Kidney epithelial cell (primary cell): Measurements from ENCODE around the gene PSMF1. TPM values are rescaled to one million over a fixed set of nuclear protein-coding genes. Genes with fewer than 3 reads are reported as not detected.

Experiments
- DNase-seq: peaks from one replicate; pipeline ENCODE4 v3.0.0-alpha.2; 2010; ENCODE audit warnings: low read depth
- H3K27me3 ChIP-seq: 2 replicates; pipeline ENCODE4 v1.6.0; 2011; ENCODE audit warnings: low read length; ENCODE audit not compliant: control insufficient read depth, insufficient read depth
- H3K36me3 ChIP-seq: 2 replicates; pipeline ENCODE4 v1.5.1; 2011; ENCODE audit warnings: low read length; ENCODE audit not compliant: control insufficient read depth, insufficient read depth
- H3K4me3 ChIP-seq: 2 replicates; pipeline ENCODE4 v1.5.1; 2011; ENCODE audit warnings: low read depth, mild to moderate bottlenecking, control low read depth, low read length
- CTCF ChIP-seq: IDR thresholded peaks from 2 replicates; pipeline ENCODE4 v1.5.1; 2011; ENCODE audit warnings: mild to moderate bottlenecking, moderate library complexity, low read length, control low read depth, inconsistent platforms; ENCODE audit not compliant: insufficient read depth, poor library complexity, severe bottlenecking
- total RNA-seq: library from RNA; depleted of rRNA; stranded (reverse); fragments of >200 nt; gene quantifications from 2 replicates; pipeline ENCODE4 v1.2.3, GENCODE V29; 2015

The PSMF1 gene
- total RNA-seq, 1 donor from 2014 or later = 323 TPM

- peaks cover 12% of the 10 kb centered on the region for H3K27me3 ChIP-seq
- H3K4me3 ChIP-seq = no peak overlapping the region
- no peak for DNase-seq
- no peaks in the 10 kb centered on the region for H3K36me3 ChIP-seq
- TF ChIP-seq CTCF = no peak
Measured at GRCh38 chr20:1197801-1198200, 79.4 kb downstream of the PSMF1 start.

- no peak for DNase-seq
- no peak for TF ChIP-seq CTCF
- H3K4me3 ChIP-seq = no peak overlapping the region
- H3K27me3 ChIP-seq = peaks cover 12% of the 10 kb centered on the region
- H3K36me3 ChIP-seq = no peaks in the 10 kb centered on the region
Measured at GRCh38 chr20:1198751-1199150, 80.3 kb downstream of the PSMF1 start.

GRCh38 chr20:1199212-1199873, 80.9 kb downstream of the PSMF1 start:
- TF ChIP-seq CTCF = no peak
- peaks cover 11% of the 10 kb centered on the region for H3K27me3 ChIP-seq
- no peak for DNase-seq
- no peak overlapping the region for H3K4me3 ChIP-seq
- no peaks in the 10 kb centered on the region for H3K36me3 ChIP-seq

- H3K36me3 ChIP-seq = no peaks in the 10 kb centered on the region
- TF ChIP-seq CTCF = no peak
- no peak overlapping the region for H3K4me3 ChIP-seq
- peaks cover 8% of the 10 kb centered on the region for H3K27me3 ChIP-seq
- DNase-seq = no peak
Measured at GRCh38 chr20:1199964-1200363, 81.6 kb downstream of the PSMF1 start.

- H3K4me3 ChIP-seq = no peak within 1 kb of the TSS
- DNase-seq = no peak
- no peak for TF ChIP-seq CTCF
- H3K36me3 ChIP-seq = no peaks in the 10 kb centered on the region
- peaks cover 9% of the 10 kb centered on the region for H3K27me3 ChIP-seq
Measured at GRCh38 chr20:1202762-1203504, 84.5 kb downstream of the PSMF1 start, which contains the start of gene C20orf202. Gene C20orf202, plus strand, starts transcription at chr20:1203454. Its CDS starts 132 bp downstream, at chr20:1203586.
